Cardiac muscle cell (in vitro differentiated cells and primary cell): Measurements from ENCODE around the gene DOK6. TPM values are rescaled to one million over a fixed set of nuclear protein-coding genes. Genes with fewer than 3 reads are reported as not detected.

Experiments
- DNase-seq, 2 donors: peaks; one replicate each; pipeline versions ENCODE4 v3.0.0 to v3.0.0-alpha.2; 2010 to 2017; ENCODE audit warnings: low read depth in 1 of 2, low spot score in 1 of 2
- H3K27ac ChIP-seq: fragments of 200-600 bp; sonication (generic); 2 replicates; pipeline ENCODE4 v1.5.1; 2016
- H3K27me3 ChIP-seq: fragments of 200-600 bp; sonication (generic); 2 replicates; pipeline ENCODE4 v1.6.0; 2016; ENCODE audit warnings: control low read depth
- H3K36me3 ChIP-seq: fragments of 200-600 bp; sonication (generic); 2 replicates; pipeline ENCODE4 v1.5.1; 2016; ENCODE audit warnings: control low read depth
- H3K4me1 ChIP-seq: fragments of 200-600 bp; sonication (generic); 2 replicates; pipeline ENCODE4 v1.8.1; 2017; ENCODE audit warnings: low read depth, mild to moderate bottlenecking, mixed run types
- H3K4me3 ChIP-seq: fragments of 200-600 bp; sonication (generic); 2 replicates; pipeline ENCODE4 v1.5.1; 2016; ENCODE audit warnings: mild to moderate bottlenecking
- H3K9me3 ChIP-seq: fragments of 200-600 bp; sonication (generic); 2 replicates; pipeline ENCODE4 v1.5.1; 2017; ENCODE audit warnings: low read depth, mild to moderate bottlenecking, control low read depth
- CTCF ChIP-seq: IDR thresholded peaks from 2 replicates; pipeline ENCODE4 v1.5.1; 2012; ENCODE audit warnings: low read depth, mild to moderate bottlenecking, low read length
- polyA plus RNA-seq: library from polyadenylated mRNA; unstranded; fragments of >200 nt; fragmentation: Nextera tagmentation; extraction: Ambion mirVana; gene quantifications from 2 replicates; pipeline ENCODE4 v1.2.1, GENCODE V29; 2016
- total RNA-seq: library from RNA; depleted of rRNA; stranded (reverse); fragments of >200 nt; gene quantifications from 2 replicates; pipeline ENCODE4 v1.2.3, GENCODE V29; 2016

The DOK6 gene
- total and polyA plus RNA-seq, 2 experiments from 2014 or later: 13.2 to 13.9 TPM

- no peak for TF ChIP-seq CTCF
- H3K27ac ChIP-seq: no peak overlapping the region
- H3K4me1 ChIP-seq: no peaks in the 10 kb centered on the region
- no peak overlapping the region for H3K4me3 ChIP-seq
- H3K36me3 ChIP-seq: no peaks in the 10 kb centered on the region
- H3K27me3 ChIP-seq: no peaks in the 10 kb centered on the region
- peak in 1 of 2 donors; percentile 62 for DNase-seq
- no peaks in the 10 kb centered on the region for H3K9me3 ChIP-seq
Measured at GRCh38 chr18:69689121-69689759, 288.6 kb downstream of the DOK6 start.

GRCh38 chr18:69691008-69691760 is 290.5 kb downstream of the DOK6 start:
- no peak overlapping the region for H3K4me3 ChIP-seq
- no peaks in the 10 kb centered on the region for H3K4me1 ChIP-seq
- H3K36me3 ChIP-seq: no peaks in the 10 kb centered on the region
- H3K27ac ChIP-seq: no peak overlapping the region
- no peak for DNase-seq
- no peaks in the 10 kb centered on the region for H3K9me3 ChIP-seq
- no peaks in the 10 kb centered on the region for H3K27me3 ChIP-seq
- TF ChIP-seq CTCF: no peak

GRCh38 chr18:69697069-69697468 is 296.4 kb downstream of the DOK6 start:
- TF ChIP-seq CTCF: no peak
- H3K4me1 ChIP-seq: no peaks in the 10 kb centered on the region
- DNase-seq: no peak
- peaks cover 4% of the 10 kb centered on the region for H3K36me3 ChIP-seq
- H3K9me3 ChIP-seq: no peaks in the 10 kb centered on the region
- no peaks in the 10 kb centered on the region for H3K27me3 ChIP-seq
- no peak overlapping the region for H3K27ac ChIP-seq
- H3K4me3 ChIP-seq: no peak overlapping the region

- peaks cover 4% of the 10 kb centered on the region for H3K36me3 ChIP-seq
- H3K27ac ChIP-seq: no peak overlapping the region
- no peak for DNase-seq
- H3K4me1 ChIP-seq: no peaks in the 10 kb centered on the region
- no peak for TF ChIP-seq CTCF
- H3K4me3 ChIP-seq: no peak overlapping the region
- no peaks in the 10 kb centered on the region for H3K9me3 ChIP-seq
- H3K27me3 ChIP-seq: no peaks in the 10 kb centered on the region
Measured at GRCh38 chr18:69697689-69698088, 297.0 kb downstream of the DOK6 start.

GRCh38 chr18:69701305-69701704 is 300.6 kb downstream of the DOK6 start:
- H3K27ac ChIP-seq: no peak overlapping the region
- no peak for DNase-seq
- H3K36me3 ChIP-seq: peaks cover 4% of the 10 kb centered on the region
- H3K4me1 ChIP-seq: no peaks in the 10 kb centered on the region
- no peak for TF ChIP-seq CTCF
- H3K9me3 ChIP-seq: no peaks in the 10 kb centered on the region
- H3K4me3 ChIP-seq: no peak overlapping the region
- no peaks in the 10 kb centered on the region for H3K27me3 ChIP-seq
